NB4 (cell line): ENCODE results near the gene FKBP9.
"Not testable (repeated sequence)": the region's sequence is repeated elsewhere in the genome, so short reads cannot be mapped to it uniquely, and the experiment has no call there.

ENCODE experiments used
- CTCF ChIP-seq: IDR thresholded peaks from one replicate; pipeline ENCODE4 v1.5.1; 2012; ENCODE audit warnings: low read depth, low read length
- MYC ChIP-seq: IDR thresholded peaks from 2 replicates; pipeline ENCODE4 v1.6.1; 2011; ENCODE audit warnings: low read depth, low read length
- POLR2A ChIP-seq: IDR thresholded peaks from 2 replicates; pipeline ENCODE4 v1.6.1; 2011; ENCODE audit warnings: mild to moderate bottlenecking; ENCODE audit not compliant: insufficient read length; ENCODE audit errors: extremely low read depth

GRCh38 chr7:32998361-32999171 is 41.3 kb downstream of the FKBP9 start:
- not testable (repeated sequence) for TF ChIP-seq MYC, CTCF, POLR2A
